ENCODE results near the gene BUD23. TPM values are rescaled to one million over a fixed set of nuclear protein-coding genes. Genes with fewer than 3 reads are reported as not detected.
"Not testable (repeated sequence)": the region's sequence is repeated elsewhere in the genome, so short reads cannot be mapped to it uniquely, and the experiment has no call there.

The BUD23 gene
- total RNA-seq, 1 donor from 2014 or later: 42.4 TPM

DNA sequence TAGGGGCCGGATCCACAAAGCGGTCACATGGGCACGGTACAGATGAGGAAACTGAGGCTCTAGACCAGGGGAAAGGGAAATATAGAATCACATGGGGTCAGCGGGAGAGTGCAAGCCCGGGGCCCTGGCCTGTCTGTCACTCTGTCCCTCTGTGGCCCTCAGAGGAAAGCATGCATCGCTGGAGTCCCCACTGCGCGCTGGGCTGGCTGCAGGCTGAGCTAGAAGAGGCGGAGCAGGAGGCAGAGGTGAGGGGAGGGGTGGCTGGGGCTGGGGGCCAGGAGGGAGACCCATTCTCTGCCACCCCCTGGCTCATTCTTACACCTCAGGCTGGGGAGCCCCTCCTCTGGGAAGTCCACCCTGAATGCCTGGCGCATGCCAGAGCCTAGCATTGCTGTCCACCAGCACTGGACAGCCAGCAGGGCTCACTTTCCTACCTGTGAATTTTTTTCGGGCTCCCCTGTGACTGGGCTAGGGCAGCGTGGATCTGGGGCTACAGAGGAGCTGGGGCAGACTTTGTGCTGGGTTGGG is 13.5 kb upstream of the BUD23 start:
- no peaks in the 10 kb centered on the region for H3K27me3 ChIP-seq (ENCODE audit: low read depth)

GRCh38 chr7:73671322-73671661 is 12.1 kb upstream of the BUD23 start:
- no peak for TF ChIP-seq CTCF (IDR thresholded peaks at IDR 0.05)
- Histone ChIP-seq H3K27ac (no peak overlapping the region), H3K4me1 (peaks cover 8% of the 10 kb centered on the region), H3K27me3 (ENCODE audit: low read depth) (no peaks in the 10 kb centered on the region), H3K4me3 (no peak overlapping the region), H3K36me3 (no peaks in the 10 kb centered on the region), H3K9me3 (no peaks in the 10 kb centered on the region)
- intact Hi-C loops (cut with DNase I): no loop called here
- ATAC-seq (no peak), DNase-seq (no peak)

More for the DNA sequence above, 13.5 kb upstream of the BUD23 start:
- H3K9me3 ChIP-seq: no peaks in the 10 kb centered on the region
- TF ChIP-seq CTCF (IDR thresholded peaks at IDR 0.05): no peak
- no peak overlapping the region for H3K27ac ChIP-seq
- intact Hi-C loops (cut with DNase I): no loop called here
- ATAC-seq (no peak), DNase-seq (no peak)
- H3K4me1 ChIP-seq: peaks cover 8% of the 10 kb centered on the region
- no peak overlapping the region for H3K4me3 ChIP-seq
- H3K36me3 ChIP-seq: no peaks in the 10 kb centered on the region

DNA sequence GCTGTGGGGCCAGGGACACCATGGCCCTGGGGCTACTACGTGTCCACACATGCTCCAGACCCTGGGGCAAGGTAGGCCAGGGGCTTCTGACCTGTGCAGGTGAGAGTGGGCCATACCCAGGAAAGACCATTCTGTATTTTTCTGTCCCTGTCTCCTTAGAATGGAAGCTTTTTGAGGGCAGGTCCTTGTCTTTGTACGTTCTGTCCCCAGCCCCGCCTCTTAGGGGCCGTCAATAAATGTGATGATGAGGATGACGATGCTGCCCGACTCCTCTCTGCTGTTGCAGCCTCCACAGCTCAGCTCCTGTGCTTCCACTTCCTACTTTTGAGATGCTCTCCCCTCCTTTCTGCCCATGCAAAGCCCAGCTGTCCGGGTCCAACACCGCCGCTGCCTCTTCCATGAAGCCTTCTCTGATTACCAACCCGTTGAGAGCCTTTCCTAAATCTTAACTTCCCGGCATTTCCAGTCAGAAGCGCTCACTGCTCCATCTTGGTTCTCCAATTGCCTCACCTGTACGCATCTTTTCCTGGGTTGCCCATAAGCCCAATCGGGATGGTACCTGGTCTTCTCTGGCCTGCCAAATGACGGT is 11.4 kb upstream of the BUD23 start:
- intact Hi-C loops (cut with DNase I): no loop called here
- Histone ChIP-seq H3K4me3 (no peak overlapping the region), H3K36me3 (no peaks in the 10 kb centered on the region), H3K9me3 (no peaks in the 10 kb centered on the region), H3K27me3 (ENCODE audit: low read depth) (no peaks in the 10 kb centered on the region), H3K27ac (no peak overlapping the region), H3K4me1 (peaks cover 8% of the 10 kb centered on the region)
- no peak for ATAC-seq
- no peak for DNase-seq
- TF ChIP-seq CTCF (IDR thresholded peaks at IDR 0.05): no peak

- ATAC-seq (no peak), DNase-seq (no peak)
- Histone ChIP-seq H3K36me3 (peaks cover 14% of the 10 kb centered on the region), H3K4me3 (no peak overlapping the region), H3K27me3 (ENCODE audit: low read depth) (no peaks in the 10 kb centered on the region), H3K9me3 (no peaks in the 10 kb centered on the region), H3K27ac (no peak overlapping the region), H3K4me1 (no peaks in the 10 kb centered on the region)
- intact Hi-C loops (cut with DNase I): no loop called here
- no peak for TF ChIP-seq CTCF (IDR thresholded peaks at IDR 0.05)
These were observed 8.8 kb upstream of the BUD23 start for GRCh38 chr7:73674468-73675124.

DNA sequence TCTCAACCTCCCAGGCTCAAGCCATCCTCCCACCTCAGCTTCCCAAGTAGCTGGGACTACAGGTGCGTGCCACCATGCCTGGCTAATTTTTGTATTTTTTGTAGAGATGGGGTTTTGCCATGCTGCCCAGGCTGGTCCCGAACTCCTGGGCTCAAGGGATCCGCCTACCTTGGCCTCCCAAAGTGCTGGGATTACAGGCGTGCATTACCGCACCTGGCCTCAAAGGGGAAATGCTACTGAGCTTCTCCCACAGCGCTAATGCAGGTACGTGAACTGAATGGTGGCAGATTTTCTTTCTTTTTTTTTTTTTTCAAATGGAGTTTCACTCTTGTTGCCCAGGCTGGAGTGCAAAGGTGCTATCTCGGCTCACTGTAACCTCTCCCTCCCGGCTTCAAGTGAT is 7.3 kb upstream of the BUD23 start:
- DNase-seq; H3K27ac ChIP-seq; intact Hi-C loops (cut with DNase I); ATAC-seq; H3K27me3 ChIP-seq (ENCODE audit: low read depth); H3K9me3 ChIP-seq; H3K4me3 ChIP-seq: not testable (repeated sequence)
- Histone ChIP-seq H3K36me3 (peaks cover 14% of the 10 kb centered on the region), H3K4me1 (peaks cover 12% of the 10 kb centered on the region)

- ATAC-seq (no peak), DNase-seq (no peak)
- intact Hi-C loops (cut with DNase I): no loop called here
- Histone ChIP-seq H3K4me3 (no peak overlapping the region), H3K36me3 (peaks cover 14% of the 10 kb centered on the region), H3K4me1 (peaks cover 28% of the 10 kb centered on the region), H3K27ac (no peak overlapping the region), H3K27me3 (ENCODE audit: low read depth) (no peaks in the 10 kb centered on the region), H3K9me3 (no peaks in the 10 kb centered on the region)
- TF ChIP-seq CTCF (IDR thresholded peaks at IDR 0.05): no peak
These were observed 4.5 kb upstream of the BUD23 start for GRCh38 chr7:73678862-73679261.

All from lower lobe of right lung (tissue), 2 donors.